AG04449 (cell line): ENCODE measurements around the gene MEIS1.

Experiments used
- CTCF ChIA-PET: fragments of 350-600 bp; formaldehyde crosslinking; extraction: SDS; loops from one replicate; lab custom pipeline; 2021; ENCODE audit warnings: antibody characterized with exemption; lab: Yijun Ruan, JAX
- POLR2A ChIA-PET: fragments of 400-600, 350-600 bp; formaldehyde crosslinking; extraction: SDS; loops from one replicate; lab custom pipeline; 2020; ENCODE audit warnings: antibody characterized with exemption, inconsistent platforms; lab: Yijun Ruan, JAX
- DNase-seq: peaks from one replicate; pipeline ENCODE4 v3.0.0-alpha.2; 2010; ENCODE audit warnings: low read depth, low spot score
- H3K4me3 ChIP-seq: 2 replicates; pipeline ENCODE4 v1.5.1; 2011; ENCODE audit warnings: low read depth, mild to moderate bottlenecking, control low read depth, low read length
- CTCF ChIP-seq: IDR thresholded peaks from one replicate; pipeline ENCODE4 v1.5.1; 2011; ENCODE audit warnings: mild to moderate bottlenecking, moderate library complexity, low read length, control low read depth, inconsistent platforms; ENCODE audit not compliant: insufficient read depth; ENCODE audit errors: missing control alignments

The MEIS1 gene

DNA sequence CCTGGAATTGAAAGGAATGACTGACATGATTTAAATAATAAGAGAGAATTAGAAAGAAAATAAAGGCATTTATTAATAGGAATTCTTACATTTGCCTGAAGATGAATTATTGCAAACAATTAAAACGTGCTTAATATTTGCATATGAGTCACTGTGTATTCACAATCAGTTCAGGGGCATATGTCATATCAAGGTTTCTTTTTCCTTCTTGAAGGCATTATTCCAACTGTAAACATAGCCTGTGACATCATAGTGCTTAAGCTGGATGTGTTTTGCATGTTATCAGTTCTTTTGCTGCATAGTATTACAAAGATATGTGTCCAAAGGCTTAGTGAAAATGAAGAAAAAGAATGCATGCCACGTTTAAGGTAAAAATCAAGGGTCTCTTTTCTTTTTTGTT is 80.8 kb downstream of the MEIS1 start:
- ChIA-PET CTCF (interaction anchor here (1.1 kb wide), 1 partner anchor 15 kb away, joined by 4 read pairs; no protein-coding TSS in a partner anchor), POLR2A (no interaction called here)
- no peak for DNase-seq
- H3K4me3 ChIP-seq = no peak overlapping the region
- no peak for TF ChIP-seq CTCF

- DNase-seq = no peak
- POLR2A ChIA-PET = no interaction called here
- no peak for TF ChIP-seq CTCF
- no peak overlapping the region for H3K4me3 ChIP-seq
- CTCF ChIA-PET = no interaction called here
These were observed 81.6 kb downstream of the MEIS1 start for GRCh38 chr2:66516499-66516898.

- ChIA-PET POLR2A (no interaction called here), CTCF (interaction anchor here (0.8 kb wide), 1 partner anchor 15 kb away, joined by 3 read pairs; no protein-coding TSS in a partner anchor)
- DNase-seq = no peak
- no peak overlapping the region for H3K4me3 ChIP-seq
- no peak for TF ChIP-seq CTCF
These were observed 82.8 kb downstream of the MEIS1 start for GRCh38 chr2:66517772-66518171.

DNA sequence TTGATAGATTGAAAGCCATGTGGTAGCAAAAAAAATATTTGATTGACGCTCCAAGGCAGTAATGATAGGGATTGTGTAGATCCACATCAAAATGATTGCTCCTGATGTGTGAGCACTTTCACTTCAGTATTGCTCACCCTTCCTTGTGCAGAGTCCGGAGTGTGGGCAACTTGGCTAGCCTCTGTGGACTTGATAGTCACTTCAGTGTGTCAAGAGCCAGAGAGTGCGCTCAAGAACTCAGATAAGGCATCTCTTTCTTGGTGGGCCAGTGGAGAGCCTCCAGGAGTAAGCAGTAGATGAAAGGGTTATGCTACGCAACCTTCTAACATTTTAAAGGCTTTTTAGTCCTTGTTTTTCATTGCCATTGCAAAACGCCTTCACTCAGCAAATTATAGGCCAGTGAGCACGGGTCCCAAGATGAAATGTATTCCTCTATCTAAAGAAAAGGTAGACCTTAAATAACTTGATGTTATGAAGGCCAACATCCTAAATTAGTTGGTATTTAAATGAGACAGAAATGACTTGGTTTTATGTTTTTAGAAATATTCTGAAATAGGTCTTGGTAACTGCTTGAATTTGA is 84.4 kb downstream of the MEIS1 start:
- TF ChIP-seq CTCF = no peak
- no peak overlapping the region for H3K4me3 ChIP-seq
- POLR2A ChIA-PET = no interaction called here
- DNase-seq = no peak
- CTCF ChIA-PET = no interaction called here

GRCh38 chr2:66521291-66521922 is 86.5 kb downstream of the MEIS1 start:
- TF ChIP-seq CTCF = no peak
- no peak for DNase-seq
- POLR2A ChIA-PET = no interaction called here
- CTCF ChIA-PET = interaction anchor here (1.1 to 1.2 kb wide), 2 partner anchors 7 to 12 kb away, joined by 3 to 4 read pairs; no protein-coding TSS in a partner anchor
- no peak overlapping the region for H3K4me3 ChIP-seq

DNA sequence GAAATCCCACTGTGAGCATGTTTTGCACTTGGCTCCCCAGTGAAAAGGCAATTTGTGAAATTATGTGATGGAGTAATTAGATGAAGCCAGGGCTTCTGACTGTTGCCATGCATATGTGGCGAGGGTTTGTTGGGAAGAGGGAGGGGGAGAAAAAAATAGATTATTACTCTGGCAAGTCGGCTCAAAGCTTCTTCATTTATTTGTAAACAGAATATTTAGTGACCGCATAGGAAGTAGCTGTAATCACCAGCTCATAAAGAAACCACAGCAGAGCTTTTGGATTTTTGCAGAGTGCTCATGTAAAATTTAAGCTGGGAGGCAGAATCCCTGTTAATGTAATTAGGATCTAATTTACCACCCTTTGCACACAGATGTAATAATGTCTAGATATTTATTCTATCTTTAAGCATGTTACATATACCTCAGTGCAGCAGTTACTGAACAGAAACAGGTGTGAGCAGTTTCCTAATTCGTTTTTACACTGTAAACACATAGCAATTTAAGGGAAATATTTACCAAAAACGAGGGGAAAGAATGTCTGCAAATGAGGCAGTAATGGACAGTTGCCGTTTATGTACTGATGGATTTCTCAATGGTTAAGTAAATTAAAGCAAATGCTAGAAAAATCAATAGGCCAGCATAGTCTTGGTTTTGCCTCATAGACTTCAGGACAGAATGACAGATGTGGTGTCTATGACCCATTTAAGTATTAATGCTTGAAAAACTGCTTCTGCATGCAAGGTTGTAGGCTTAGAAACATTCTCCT is 87.9 kb downstream of the MEIS1 start:
- TF ChIP-seq CTCF = no peak
- CTCF ChIA-PET = interaction anchor here (1.2 kb wide), 1 partner anchor 9 kb away, joined by 3 read pairs; no protein-coding TSS in a partner anchor
- no peak for DNase-seq
- POLR2A ChIA-PET = no interaction called here
- H3K4me3 ChIP-seq = no peak overlapping the region
